Activated gamma-delta T cell treated with Interleukin-2 at 50 U/mL for 16 hours (primary cell): ENCODE data around the gene PPP4R2.
A peak's percentile ranks its signal among the peaks of the same experiment; 100 is the strongest.

ENCODE experiments used
- DNase-seq: peaks from one replicate; pipeline ENCODE4 v3.0.0-alpha.2; 2020

Gene PPP4R2, protein sequence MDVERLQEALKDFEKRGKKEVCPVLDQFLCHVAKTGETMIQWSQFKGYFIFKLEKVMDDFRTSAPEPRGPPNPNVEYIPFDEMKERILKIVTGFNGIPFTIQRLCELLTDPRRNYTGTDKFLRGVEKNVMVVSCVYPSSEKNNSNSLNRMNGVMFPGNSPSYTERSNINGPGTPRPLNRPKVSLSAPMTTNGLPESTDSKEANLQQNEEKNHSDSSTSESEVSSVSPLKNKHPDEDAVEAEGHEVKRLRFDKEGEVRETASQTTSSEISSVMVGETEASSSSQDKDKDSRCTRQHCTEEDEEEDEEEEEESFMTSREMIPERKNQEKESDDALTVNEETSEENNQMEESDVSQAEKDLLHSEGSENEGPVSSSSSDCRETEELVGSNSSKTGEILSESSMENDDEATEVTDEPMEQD

DNA sequence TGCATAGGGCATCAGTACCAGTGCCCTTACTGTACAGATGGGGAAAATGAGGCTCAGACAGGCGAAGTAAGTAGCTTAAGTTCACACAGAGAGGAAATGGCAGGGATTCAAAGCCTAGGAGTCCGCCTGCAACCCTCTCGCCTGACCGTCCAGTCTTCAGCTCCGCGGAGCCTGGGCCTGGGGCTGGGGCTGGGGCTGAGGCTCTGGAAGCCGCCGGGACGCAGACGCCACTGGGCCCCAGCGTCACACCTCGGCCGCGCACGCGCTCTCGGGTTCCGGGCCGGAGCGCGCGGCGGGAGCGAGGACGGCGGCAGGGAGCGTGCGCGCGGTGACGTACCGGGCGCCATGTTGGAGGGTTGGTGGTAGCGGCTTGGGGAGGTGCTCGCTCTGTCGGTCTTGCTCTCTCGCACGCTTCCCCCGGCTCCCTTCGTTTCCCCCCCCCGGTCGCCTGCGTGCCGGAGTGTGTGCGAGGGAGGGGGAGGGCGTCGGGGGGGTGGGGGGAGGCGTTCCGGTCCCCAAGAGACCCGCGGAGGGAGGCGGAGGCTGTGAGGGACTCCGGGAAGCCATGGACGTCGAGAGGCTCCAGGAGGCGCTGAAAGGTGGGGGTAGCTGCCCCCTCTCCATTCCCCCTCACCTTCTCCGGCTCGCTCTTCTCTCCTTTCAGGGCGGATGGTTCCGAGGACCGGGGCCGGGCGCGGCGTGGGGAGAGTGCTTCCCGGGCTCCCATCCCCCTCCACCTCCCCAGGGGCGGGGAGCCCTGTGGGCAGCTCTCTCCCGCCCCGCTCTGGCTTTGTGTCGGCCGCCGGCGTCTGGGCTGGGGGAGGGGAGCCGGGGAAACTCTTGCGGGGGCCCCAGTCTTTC is at the start of gene PPP4R2:
Gene PPP4R2, plus strand, starts transcription at position 339 of the 861 bp plus-strand sequence. Its CDS starts 227 bp downstream, at position 566.
- peak; percentile 87 for DNase-seq

- no peak for DNase-seq
Measured at GRCh38 chr3:72947715-72948490, 48.7 kb upstream of the PPP4R2 start.

GRCh38 chr3:72949016-72949415 is 47.6 kb upstream of the PPP4R2 start:
- DNase-seq = no peak

- no peak for DNase-seq
Measured at GRCh38 chr3:72950372-72950771, 46.2 kb upstream of the PPP4R2 start.

- no peak for DNase-seq
Measured at GRCh38 chr3:72950801-72951200, 45.8 kb upstream of the PPP4R2 start.

- DNase-seq = no peak
Measured at GRCh38 chr3:72951259-72951722, 45.3 kb upstream of the PPP4R2 start.

- no peak for DNase-seq
Measured at GRCh38 chr3:72953325-72953956, 43.2 kb upstream of the PPP4R2 start.

GRCh38 chr3:72957297-72957696 is 39.3 kb upstream of the PPP4R2 start:
- no peak for DNase-seq

- DNase-seq = no peak
Measured at GRCh38 chr3:72959336-72959735, 37.3 kb upstream of the PPP4R2 start.

- DNase-seq = no peak
Measured at GRCh38 chr3:72960812-72961518, 35.6 kb upstream of the PPP4R2 start.

DNA sequence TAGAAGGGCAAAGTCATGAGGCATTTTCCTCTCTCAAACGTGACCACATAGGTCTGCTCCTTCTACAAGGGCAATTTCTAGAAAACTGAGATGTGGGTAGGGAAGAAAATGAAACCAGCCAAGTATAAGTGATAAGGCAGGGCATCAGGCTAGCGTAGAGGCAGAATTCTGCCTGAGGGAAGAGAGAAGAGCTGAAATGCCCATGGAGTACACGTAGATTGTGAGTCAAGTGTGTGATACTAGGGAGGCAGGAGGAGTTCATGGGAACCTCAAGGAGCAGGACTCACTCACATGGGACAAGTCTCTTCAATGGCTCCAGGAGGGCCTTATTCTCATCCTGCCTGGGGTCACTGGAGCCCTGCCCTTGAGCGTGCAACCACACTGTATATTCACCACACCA is 34.9 kb upstream of the PPP4R2 start:
- DNase-seq = no peak

GRCh38 chr3:72962317-72962716 is 34.3 kb upstream of the PPP4R2 start:
- DNase-seq = no peak

DNA sequence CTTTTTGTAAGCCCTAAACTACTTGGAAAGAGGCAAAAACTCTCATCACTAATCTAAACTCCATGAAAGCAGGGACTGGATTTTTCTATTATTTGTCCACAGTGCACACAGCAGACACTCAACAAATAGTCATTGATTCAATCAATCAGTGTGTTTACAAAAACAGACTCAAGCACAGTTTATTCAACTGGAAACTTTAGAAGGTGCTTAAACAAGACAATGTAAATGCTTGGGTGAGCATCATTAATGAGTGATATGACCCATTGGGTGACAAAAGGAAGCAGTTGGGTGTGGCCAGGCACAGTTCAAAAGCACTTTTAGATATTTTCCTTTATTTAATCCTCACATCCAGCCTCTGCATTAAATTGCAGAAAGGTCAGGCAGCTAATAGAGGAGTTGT is 32.0 kb upstream of the PPP4R2 start:
- no peak for DNase-seq

DNA sequence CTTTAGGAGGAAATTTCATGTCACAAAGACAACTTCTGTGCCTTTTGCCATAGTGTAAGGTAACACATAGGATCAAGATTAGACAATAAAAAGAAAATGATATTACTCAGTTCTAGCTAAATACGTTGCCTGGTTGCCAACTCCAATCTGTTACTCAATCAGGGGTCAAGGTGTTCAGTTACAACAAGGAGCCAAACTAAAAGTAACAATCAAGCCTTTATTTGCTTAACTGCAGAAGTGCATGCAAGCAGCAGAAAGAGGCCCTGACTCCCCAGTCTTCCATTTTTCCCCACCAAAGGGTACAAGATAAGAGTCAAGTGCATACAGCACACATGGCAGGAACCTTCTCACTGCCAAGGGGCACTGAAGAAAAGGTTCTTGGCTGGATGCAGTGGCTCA is 28.3 kb upstream of the PPP4R2 start:
- no peak for DNase-seq

- DNase-seq = no peak
Measured at GRCh38 chr3:72969766-72970165, 26.8 kb upstream of the PPP4R2 start.

DNA sequence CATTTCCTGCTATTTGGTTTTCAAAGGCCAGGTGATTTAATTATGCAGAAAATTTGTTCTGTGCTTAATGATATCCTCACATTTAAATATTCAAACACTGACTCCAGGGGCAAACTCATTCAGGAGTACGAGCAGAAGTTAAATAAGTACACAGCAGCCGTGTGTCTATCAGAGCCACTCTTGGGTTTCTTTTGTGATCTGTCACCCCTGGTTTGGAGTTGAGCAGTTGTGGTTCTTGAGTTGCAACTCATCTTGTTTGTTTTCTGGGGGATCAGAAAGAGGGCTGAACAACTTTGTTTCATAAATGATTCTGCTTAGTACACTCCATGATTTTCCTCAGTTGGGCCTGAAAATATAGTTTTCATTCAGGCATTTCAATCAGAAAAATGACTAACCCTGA is 25.7 kb upstream of the PPP4R2 start:
- DNase-seq = no peak

GRCh38 chr3:72972706-72973030 is 23.9 kb upstream of the PPP4R2 start:
- DNase-seq = no peak

DNA sequence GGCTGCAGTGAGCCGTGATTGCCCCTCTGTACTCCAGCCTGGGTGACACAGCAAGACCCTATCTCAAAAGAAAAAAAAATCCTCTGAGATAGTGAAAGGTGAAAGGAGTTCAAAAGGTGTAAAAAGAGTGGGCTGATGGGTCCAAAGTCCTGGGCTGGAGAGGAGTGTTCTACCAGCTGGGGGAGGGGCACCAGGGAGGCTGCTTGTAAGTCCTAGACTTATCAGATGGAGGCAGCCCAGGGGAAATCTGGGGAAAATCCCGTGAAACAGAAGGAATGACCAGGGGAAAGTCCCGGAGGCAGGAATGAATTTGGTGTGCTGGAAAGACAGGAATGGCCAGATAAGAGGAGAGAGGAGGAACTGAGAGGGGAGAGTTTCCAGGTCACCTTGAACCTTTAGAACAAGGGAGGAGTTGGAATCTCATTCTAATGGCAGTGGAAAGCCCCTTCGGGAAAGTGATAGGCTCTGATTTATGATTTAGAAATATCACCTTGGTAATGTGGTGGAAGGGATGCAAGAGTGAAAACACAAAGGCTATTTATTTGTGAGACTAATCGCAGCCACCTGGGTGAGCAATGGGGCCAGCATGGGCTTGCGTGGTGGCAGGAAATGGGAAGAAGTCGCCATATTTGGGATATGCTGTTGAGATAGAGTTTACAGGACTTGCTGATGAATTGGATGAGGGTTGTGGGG is 23.4 kb upstream of the PPP4R2 start:
- no peak for DNase-seq

DNA sequence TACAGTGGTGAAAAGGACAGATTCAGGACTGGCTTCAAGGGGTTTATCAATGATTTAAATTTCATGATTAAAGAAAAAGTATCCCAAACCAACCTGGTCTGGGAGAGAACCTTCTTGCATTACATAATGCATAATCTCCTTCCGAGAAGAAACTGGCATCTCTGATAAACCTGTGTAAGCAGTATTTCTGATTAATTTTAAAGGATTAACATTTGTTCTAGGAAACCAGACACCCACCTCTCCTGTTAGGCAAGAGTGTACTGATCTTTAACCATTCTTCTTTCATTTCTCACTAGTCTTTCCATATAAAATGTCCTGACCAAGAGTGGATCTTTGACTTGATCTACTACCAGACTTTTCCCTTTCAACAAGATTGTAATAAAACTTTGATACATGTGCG is 22.8 kb upstream of the PPP4R2 start:
- no peak for DNase-seq

- DNase-seq = no peak
Measured at GRCh38 chr3:72974956-72975355, 21.7 kb upstream of the PPP4R2 start.

DNA sequence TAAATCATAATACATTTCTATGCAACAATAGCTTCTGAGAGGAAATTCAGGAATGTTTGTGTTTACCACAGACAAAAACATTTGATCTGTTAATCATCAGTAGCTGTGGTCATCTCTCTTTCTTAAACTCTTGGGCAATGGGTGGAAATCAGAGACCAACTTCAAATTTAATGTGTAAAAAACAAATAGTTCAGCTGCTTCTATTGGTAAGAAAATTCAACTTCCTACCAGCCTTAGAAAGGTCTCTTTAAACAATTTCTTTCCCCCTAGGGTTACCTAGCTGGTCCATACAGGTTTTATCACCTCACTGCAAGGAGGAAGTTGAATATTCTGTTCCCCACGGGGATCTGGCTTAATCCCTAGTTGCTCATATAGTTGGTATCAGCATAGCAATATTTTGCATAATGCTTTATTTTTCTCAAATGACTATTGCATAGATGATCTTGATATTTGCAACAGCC is 20.3 kb upstream of the PPP4R2 start:
- DNase-seq = no peak
